ENCODE data around the gene KDM2B.
A peak's percentile ranks its signal among the peaks of the same experiment; 100 is the strongest.

KDM2B gene

GRCh38 chr12:121525411-121525810 lies 55.4 kb downstream of the KDM2B start:
- H3K36me3 Mint-ChIP-seq (ENCODE audit: low read depth), result peaks cover 11% of the 10 kb centered on the region
- no peaks in the 10 kb centered on the region for H3K9me3 Mint-ChIP-seq
- H3K27me3 Mint-ChIP-seq (ENCODE audit: low read depth), result no peaks in the 10 kb centered on the region
- no peak overlapping the region for H3K4me3 Mint-ChIP-seq
- TF ChIP-seq, protein P1, sequence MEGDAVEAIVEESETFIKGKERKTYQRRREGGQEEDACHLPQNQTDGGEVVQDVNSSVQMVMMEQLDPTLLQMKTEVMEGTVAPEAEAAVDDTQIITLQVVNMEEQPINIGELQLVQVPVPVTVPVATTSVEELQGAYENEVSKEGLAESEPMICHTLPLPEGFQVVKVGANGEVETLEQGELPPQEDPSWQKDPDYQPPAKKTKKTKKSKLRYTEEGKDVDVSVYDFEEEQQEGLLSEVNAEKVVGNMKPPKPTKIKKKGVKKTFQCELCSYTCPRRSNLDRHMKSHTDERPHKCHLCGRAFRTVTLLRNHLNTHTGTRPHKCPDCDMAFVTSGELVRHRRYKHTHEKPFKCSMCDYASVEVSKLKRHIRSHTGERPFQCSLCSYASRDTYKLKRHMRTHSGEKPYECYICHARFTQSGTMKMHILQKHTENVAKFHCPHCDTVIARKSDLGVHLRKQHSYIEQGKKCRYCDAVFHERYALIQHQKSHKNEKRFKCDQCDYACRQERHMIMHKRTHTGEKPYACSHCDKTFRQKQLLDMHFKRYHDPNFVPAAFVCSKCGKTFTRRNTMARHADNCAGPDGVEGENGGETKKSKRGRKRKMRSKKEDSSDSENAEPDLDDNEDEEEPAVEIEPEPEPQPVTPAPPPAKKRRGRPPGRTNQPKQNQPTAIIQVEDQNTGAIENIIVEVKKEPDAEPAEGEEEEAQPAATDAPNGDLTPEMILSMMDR (IDR thresholded peaks at IDR 0.05; ENCODE audit: unreplicated experiment in 3 of 3), result no peak
- no peak overlapping the region for H3K27ac Mint-ChIP-seq
- peaks cover 16% of the 10 kb centered on the region for H3K4me1 Mint-ChIP-seq

GRCh38 chr12:121524196-121524916 lies 56.5 kb downstream of the KDM2B start:
- peaks cover 15% of the 10 kb centered on the region for H3K4me1 Mint-ChIP-seq
- H3K27me3 Mint-ChIP-seq (ENCODE audit: low read depth), result no peaks in the 10 kb centered on the region
- H3K27ac Mint-ChIP-seq, result peak overlapping the region in 2 of 3 experiments; percentile 40 to 48
- TF ChIP-seq, protein P1 (IDR thresholded peaks at IDR 0.05; ENCODE audit: unreplicated experiment in 3 of 3), result no peak
- H3K9me3 Mint-ChIP-seq, result no peaks in the 10 kb centered on the region
- peaks cover 13% of the 10 kb centered on the region for H3K36me3 Mint-ChIP-seq (ENCODE audit: low read depth)
- H3K4me3 Mint-ChIP-seq, result no peak overlapping the region

DNA sequence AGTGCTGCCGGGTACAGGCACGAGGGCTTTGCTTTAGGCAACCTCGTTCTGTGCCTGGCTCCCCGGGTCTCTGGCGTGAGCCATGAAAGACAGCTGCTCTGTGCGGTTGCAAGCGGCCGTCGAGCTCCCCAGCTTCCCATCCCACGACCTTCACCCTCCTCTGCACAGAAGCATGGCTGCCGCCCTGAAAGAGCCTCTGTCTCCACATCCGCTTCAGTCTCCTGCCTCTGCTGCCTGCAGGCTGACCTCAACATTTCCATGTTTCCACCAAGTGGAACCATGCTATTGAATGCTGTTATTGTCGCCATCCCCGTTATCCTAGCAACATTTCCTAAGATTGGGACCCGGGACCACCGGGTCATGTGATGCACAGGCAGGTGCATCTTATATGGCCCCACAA lies 57.1 kb downstream of the KDM2B start:
- H3K9me3 Mint-ChIP-seq, result no peaks in the 10 kb centered on the region
- H3K27me3 Mint-ChIP-seq (ENCODE audit: low read depth), result no peaks in the 10 kb centered on the region
- TF ChIP-seq, protein P1 (IDR thresholded peaks at IDR 0.05; ENCODE audit: unreplicated experiment in 3 of 3), result no peak
- H3K4me1 Mint-ChIP-seq, result peaks cover 15% of the 10 kb centered on the region
- no peak overlapping the region for H3K4me3 Mint-ChIP-seq
- peak overlapping the region in 2 of 3 experiments; percentile 40 to 48 for H3K27ac Mint-ChIP-seq
- peaks cover 11% of the 10 kb centered on the region for H3K36me3 Mint-ChIP-seq (ENCODE audit: low read depth)

- H3K4me1 Mint-ChIP-seq, result peaks cover 15% of the 10 kb centered on the region
- no peak overlapping the region for H3K27ac Mint-ChIP-seq
- TF ChIP-seq, protein P1 (IDR thresholded peaks at IDR 0.05; ENCODE audit: unreplicated experiment in 3 of 3), result no peak
- H3K27me3 Mint-ChIP-seq (ENCODE audit: low read depth), result no peaks in the 10 kb centered on the region
- H3K36me3 Mint-ChIP-seq (ENCODE audit: low read depth), result peaks cover 9% of the 10 kb centered on the region
- H3K4me3 Mint-ChIP-seq, result no peak overlapping the region
- H3K9me3 Mint-ChIP-seq, result no peaks in the 10 kb centered on the region
Observed at GRCh38 chr12:121522971-121523370, 57.9 kb downstream of the KDM2B start.

DNA sequence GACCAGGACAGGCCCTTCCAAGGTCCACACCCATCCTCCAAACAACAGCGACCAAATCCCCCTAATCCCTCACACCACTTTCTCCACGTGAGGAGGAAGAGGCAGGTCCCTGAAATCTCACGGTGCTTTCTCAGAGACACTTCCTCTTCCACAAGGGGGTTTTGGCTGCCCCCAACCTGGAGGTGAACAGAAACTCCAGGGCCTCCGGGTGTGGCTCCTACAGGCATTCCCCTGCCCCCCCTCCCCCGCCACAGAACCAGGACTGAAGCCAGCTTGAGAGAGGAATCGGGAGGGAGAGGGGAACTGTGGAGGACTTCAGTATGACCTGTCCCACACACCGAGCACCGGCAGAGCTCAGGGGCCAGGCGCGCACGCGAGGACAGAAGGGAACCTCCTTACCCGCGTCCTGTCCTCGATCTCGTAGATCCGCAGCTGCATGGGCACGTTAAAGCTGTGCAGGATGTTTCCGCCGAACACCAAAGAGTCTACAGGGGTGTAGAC lies 60.2 kb downstream of the KDM2B start:
- TF ChIP-seq, protein P1 (IDR thresholded peaks at IDR 0.05; ENCODE audit: unreplicated experiment in 3 of 3), result no peak
- Mint-ChIP-seq H3K27ac (no peak overlapping the region), H3K4me3 (no peak overlapping the region), H3K27me3 (ENCODE audit: low read depth) (no peaks in the 10 kb centered on the region), H3K9me3 (no peaks in the 10 kb centered on the region), H3K36me3 (ENCODE audit: low read depth) (peaks cover 23% of the 10 kb centered on the region), H3K4me1 (peaks cover 15% of the 10 kb centered on the region)

DNA sequence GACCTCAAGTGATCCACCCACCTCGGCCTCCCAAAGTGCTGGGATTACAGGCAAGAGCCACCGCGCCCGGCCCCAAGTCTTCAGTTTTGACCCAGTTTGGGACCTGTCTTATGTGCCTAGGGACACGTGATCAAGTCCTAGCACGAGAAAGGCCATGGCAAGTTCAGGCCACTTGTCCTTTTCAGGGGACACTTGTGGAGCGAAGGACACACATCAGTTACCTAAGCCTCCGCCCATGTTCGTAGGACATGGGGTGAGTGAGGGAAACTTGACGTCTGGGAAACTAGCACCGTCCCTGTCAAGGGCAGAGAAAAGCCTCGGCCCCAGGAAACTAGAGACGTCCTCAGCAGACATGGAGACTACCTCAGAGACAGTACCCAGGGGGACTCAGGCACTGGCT lies 60.7 kb downstream of the KDM2B start:
- no peak overlapping the region for H3K27ac Mint-ChIP-seq
- H3K4me1 Mint-ChIP-seq, result peaks cover 15% of the 10 kb centered on the region
- H3K36me3 Mint-ChIP-seq (ENCODE audit: low read depth), result peaks cover 25% of the 10 kb centered on the region
- H3K27me3 Mint-ChIP-seq (ENCODE audit: low read depth), result no peaks in the 10 kb centered on the region
- no peak overlapping the region for H3K4me3 Mint-ChIP-seq
- H3K9me3 Mint-ChIP-seq, result no peaks in the 10 kb centered on the region
- TF ChIP-seq, protein P1 (IDR thresholded peaks at IDR 0.05; ENCODE audit: unreplicated experiment in 3 of 3), result no peak

Measured in nephron (organoid).